HG02973 (cell line): ENCODE measurements around the gene MAGEB6B.
"Not testable (repeated sequence)": the region's sequence is repeated elsewhere in the genome, so short reads cannot be mapped to it uniquely, and the experiment has no call there.

Experiments
- ATAC-seq: cut with Tn5 transposase; IDR thresholded peaks from one replicate; pipeline ENCODE4 v1.9.1; 2021; ENCODE audit warnings: moderate library complexity; ENCODE audit not compliant: unreplicated experiment

The MAGEB6B gene, protein sequence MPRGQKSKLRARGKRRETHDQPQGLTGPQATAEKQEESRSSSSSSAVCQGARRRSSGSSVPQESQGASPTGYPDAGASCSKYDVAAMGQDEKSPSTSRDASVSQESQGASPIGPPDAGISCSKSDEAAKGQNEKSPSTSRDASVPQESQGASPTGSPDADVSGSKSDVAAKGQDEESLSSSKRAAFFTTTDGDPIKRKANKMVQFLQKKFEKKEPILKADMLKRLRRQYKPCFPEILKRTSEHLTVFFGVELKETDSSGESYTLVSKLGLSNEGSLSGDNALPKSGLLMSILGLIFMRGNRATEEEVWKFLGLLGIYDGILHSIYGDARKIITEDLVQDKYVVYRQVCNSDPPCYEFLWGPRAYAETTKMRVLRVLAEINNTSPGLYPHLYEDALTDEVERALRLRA

DNA sequence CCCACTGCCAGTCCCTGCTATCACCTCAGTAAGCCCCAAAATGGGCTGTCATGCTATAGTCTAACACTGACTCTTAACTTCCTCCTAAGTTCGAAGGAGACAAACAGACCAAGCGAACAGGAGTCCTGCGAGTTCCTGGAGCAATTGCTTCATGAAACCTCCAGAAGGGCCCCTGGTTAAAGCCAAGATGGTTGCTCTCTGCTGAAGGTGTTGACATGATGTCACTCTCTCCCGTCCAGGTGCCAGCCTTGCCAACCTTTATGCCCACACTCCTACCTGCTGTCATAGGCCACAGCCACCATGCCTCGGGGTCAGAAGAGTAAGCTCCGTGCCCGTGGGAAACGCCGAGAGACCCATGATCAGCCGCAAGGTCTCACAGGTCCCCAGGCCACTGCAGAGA, at the start of gene MAGEB6B:
MAGEB6B (plus strand) TSS at position 301 of the 400 bp plus-strand sequence; CDS start at position 301, 0 bp downstream.
- no peak for ATAC-seq

DNA sequence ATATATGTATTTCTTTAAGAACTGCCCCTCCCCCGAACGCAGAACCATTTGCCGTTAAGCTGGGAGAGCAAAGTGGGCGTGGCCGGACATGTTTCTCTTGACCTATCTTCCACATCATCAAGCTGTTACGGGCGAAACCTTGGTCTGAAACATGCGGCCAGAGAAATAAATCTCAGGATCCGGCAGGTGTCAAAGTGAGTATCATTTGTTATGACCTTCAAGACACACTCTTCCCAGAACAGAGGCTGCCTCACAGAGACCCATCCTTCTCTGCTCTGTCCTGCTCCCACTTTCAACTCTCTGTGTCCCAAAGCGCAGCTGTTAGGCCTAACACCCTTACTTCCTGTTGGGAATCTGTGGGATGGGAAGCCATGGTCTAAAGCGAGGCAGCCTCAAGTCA, 22.1 kb upstream of the MAGEB6B start, which contains the start of gene MAGEB18:
MAGEB18 (plus strand) TSS at position 70 of the 400 bp plus-strand sequence. CDS start 643 bp downstream, outside the sequence.
- ATAC-seq: no peak

DNA sequence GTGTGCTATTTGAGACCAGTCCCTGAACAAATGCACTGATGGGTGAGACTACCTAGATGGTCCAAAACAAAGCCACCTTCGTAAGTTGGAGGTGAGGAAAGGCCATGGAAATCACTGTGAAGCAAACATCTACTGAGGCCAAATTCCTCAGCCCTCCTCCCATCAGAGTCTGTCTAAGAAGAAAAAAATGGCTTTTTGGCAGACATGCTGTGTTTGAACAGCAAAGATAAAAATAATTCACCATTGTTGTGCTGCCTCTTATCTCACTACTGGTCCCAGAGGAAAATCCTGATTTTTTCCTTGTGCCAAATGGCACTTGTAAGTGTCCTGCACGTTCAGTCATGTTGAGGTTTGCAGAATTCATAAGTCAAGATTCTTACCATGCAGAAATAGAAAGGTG, 14.4 kb upstream of the MAGEB6B start:
- ATAC-seq: no peak

DNA sequence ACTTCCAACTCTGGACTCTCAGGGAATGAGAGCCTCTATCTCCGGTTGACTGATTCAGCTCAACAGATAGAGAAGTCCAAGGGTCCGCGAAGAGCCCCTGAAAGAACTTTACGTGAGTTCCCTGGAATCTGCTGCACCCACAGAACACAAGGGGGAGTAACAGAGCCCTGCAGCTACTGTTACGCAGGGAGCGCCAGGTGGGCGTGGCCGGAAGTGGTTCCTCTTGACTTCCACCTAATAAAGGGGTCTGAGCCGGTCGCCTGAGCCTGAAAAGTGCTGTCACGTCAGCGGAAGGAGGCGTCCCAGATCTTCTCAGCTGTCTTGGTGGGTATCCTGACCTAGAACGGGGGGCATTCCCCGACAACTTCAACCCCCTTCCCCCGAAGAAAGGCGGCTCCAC, 31.8 kb downstream of the MAGEB6B start, which contains the start of gene MAGEB6:
MAGEB6 (plus strand) TSS at position 237 of the 400 bp plus-strand sequence. CDS start 1,407 bp downstream, outside the sequence.
- no peak for ATAC-seq

DNA sequence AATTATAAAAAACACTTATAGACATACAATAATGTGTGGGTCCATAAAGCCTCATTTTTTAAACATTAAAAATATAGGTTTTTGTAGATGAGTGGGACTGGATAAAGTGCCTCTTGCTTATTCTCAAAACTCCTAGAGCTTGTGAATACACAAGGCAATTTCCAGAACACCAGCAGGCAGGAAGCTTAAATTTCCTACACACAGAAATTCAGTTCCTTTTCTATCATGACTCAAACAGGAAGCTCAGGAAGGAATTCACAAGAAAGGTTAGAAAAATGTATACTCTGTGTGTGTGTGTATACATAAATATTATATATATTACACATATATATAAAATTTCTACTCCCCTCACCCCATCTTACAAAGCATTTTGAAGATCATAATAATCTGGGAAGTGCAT, 43.2 kb downstream of the MAGEB6B start:
- no peak for ATAC-seq

DNA sequence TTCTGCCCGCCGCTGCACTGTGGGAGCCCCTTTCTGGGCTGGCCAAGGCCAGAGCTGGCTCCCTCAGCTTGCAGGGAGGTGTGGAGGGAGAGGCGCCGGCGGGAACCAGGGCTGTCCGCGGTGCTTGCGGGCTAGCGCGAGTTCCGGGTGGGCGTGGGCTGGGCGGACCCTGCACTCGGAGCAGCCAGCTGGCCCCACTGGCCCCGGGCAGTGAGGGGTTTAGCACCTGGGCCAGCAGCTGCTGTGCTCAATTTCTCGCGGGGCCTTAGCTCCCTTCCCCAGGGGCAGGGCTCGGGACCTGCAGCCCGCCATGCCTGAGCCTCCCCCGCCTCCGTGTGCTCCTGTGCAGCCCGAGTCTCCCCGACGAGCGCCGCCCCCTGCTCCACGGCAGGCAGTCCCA, 44.3 kb downstream of the MAGEB6B start:
- not testable (repeated sequence) for ATAC-seq

DNA sequence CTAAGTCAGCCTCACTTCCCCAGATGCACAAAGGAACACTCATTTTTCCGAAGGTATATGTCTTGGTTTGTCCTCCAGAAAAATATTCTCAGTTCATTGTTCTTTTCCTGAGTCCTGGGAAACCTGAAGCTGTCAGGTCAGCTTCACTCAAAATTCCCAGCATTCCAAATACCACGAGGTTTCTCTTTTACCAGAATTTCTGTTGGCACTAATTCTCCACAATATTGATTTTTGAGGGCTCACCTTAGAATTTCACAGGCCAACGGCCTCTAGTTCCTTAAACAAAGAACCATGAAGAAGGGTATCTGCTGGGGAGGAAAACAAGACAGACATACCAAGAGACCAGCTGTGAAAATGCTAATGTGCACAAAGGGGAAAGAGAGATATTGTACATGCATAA, 47.6 kb downstream of the MAGEB6B start:
- ATAC-seq: no peak
